ENCODE data around the gene KCNAB2.

KCNAB2 gene

GRCh38 chr1:6045561-6045960 lies at the start of gene KCNAB2:
Gene KCNAB2 (plus strand): TSS chr1:6045888. CDS start chr1:6051537, 5,649 bp downstream.
- no peaks in the 10 kb centered on the region for H3K4me1 ChIP-seq (ENCODE audit: low read depth, poor library complexity, severe bottlenecking)
- H4K20me1 ChIP-seq (ENCODE audit: insufficient read depth) = 0 out of 2 replicates have a peak, but pooled peaks cover 5% of the 10 kb centered on the region
- no peak within 1 kb of the TSS for H3K27ac ChIP-seq
- no peak within 1 kb of the TSS for H3K9ac ChIP-seq
- no peak for TF ChIP-seq CTCF (conservative IDR thresholded peaks at IDR 0.05; ENCODE audit: low read depth, low read length)
- H3K79me2 ChIP-seq (ENCODE audit: insufficient read depth, low read depth) = no peaks in the 10 kb centered on the region
- peaks cover 5% of the 10 kb centered on the region; the same call in 1 of the 2 replicates for H3K36me3 ChIP-seq (ENCODE audit: insufficient read depth)
- H3K27me3 ChIP-seq (ENCODE audit: insufficient read depth, low read depth) = no peaks in the 10 kb centered on the region
- H2AFZ ChIP-seq (ENCODE audit: low read depth) = no peak within 1 kb of the TSS
- no peak within 1 kb of the TSS for H3K4me3 ChIP-seq (IDR thresholded peaks at IDR 0.05; ENCODE audit: insufficient read depth, low read depth, low read length)
- H3K4me2 ChIP-seq = no peak within 1 kb of the TSS

- Histone ChIP-seq H3K4me3 (IDR thresholded peaks at IDR 0.05; ENCODE audit: insufficient read depth, low read depth, low read length) (no peak overlapping the region), H2AFZ (ENCODE audit: low read depth) (no peak overlapping the region), H4K20me1 (ENCODE audit: insufficient read depth) (peaks cover under 1% of the 10 kb centered on the region; the same call in 1 of the 2 replicates), H3K4me1 (ENCODE audit: low read depth, poor library complexity, severe bottlenecking) (peaks cover 24% of the 10 kb centered on the region), H3K27ac (no peak overlapping the region), H3K9ac (no peak overlapping the region), H3K4me2 (no peak overlapping the region), H3K79me2 (ENCODE audit: insufficient read depth, low read depth) (peaks cover 68% of the 10 kb centered on the region), H3K36me3 (ENCODE audit: insufficient read depth) (no peaks in the 10 kb centered on the region), H3K27me3 (ENCODE audit: insufficient read depth, low read depth) (no peaks in the 10 kb centered on the region)
- no peak for TF ChIP-seq CTCF (conservative IDR thresholded peaks at IDR 0.05; ENCODE audit: low read depth, low read length)
These were observed 48.9 kb upstream of the KCNAB2 start for GRCh38 chr1:5996641-5997270.

- H3K4me1 ChIP-seq (ENCODE audit: low read depth, poor library complexity, severe bottlenecking) = peaks cover 30% of the 10 kb centered on the region
- TF ChIP-seq CTCF (conservative IDR thresholded peaks at IDR 0.05; ENCODE audit: low read depth, low read length) = no peak
- no peak overlapping the region for H3K4me2 ChIP-seq
- no peak overlapping the region for H3K4me3 ChIP-seq (IDR thresholded peaks at IDR 0.05; ENCODE audit: insufficient read depth, low read depth, low read length)
- H3K9ac ChIP-seq = no peak overlapping the region
- H3K27me3 ChIP-seq (ENCODE audit: insufficient read depth, low read depth) = no peaks in the 10 kb centered on the region
- peaks cover 68% of the 10 kb centered on the region for H3K79me2 ChIP-seq (ENCODE audit: insufficient read depth, low read depth)
- peaks cover 5% of the 10 kb centered on the region; the same call in 1 of the 2 replicates for H4K20me1 ChIP-seq (ENCODE audit: insufficient read depth)
- H3K36me3 ChIP-seq (ENCODE audit: insufficient read depth) = no peaks in the 10 kb centered on the region
- H3K27ac ChIP-seq = no peak overlapping the region
- H2AFZ ChIP-seq (ENCODE audit: low read depth) = no peak overlapping the region
These were observed 48.4 kb upstream of the KCNAB2 start for GRCh38 chr1:5997316-5997715.

- H2AFZ ChIP-seq (ENCODE audit: low read depth) = no peak overlapping the region
- no peak overlapping the region for H3K9ac ChIP-seq
- H4K20me1 ChIP-seq (ENCODE audit: insufficient read depth) = peaks cover 8% of the 10 kb centered on the region; the same call in 1 of the 2 replicates
- peaks cover 39% of the 10 kb centered on the region for H3K4me1 ChIP-seq (ENCODE audit: low read depth, poor library complexity, severe bottlenecking)
- H3K79me2 ChIP-seq (ENCODE audit: insufficient read depth, low read depth) = peaks cover 65% of the 10 kb centered on the region
- H3K4me3 ChIP-seq (IDR thresholded peaks at IDR 0.05; ENCODE audit: insufficient read depth, low read depth, low read length) = no peak overlapping the region
- no peak overlapping the region for H3K27ac ChIP-seq
- H3K36me3 ChIP-seq (ENCODE audit: insufficient read depth) = no peaks in the 10 kb centered on the region
- H3K27me3 ChIP-seq (ENCODE audit: insufficient read depth, low read depth) = no peaks in the 10 kb centered on the region
- no peak overlapping the region for H3K4me2 ChIP-seq
- TF ChIP-seq CTCF (conservative IDR thresholded peaks at IDR 0.05; ENCODE audit: low read depth, low read length) = no peak
These were observed 47.4 kb upstream of the KCNAB2 start for GRCh38 chr1:5998051-5998905.

Measured in KMS-11 (cell line).